Left ventricle myocardium superior (tissue), 1 donor: ENCODE data around the gene SLC66A1. TPM values are rescaled to one million over a fixed set of nuclear protein-coding genes. Genes with fewer than 3 reads are reported as not detected.
"Not testable (repeated sequence)": the region's sequence is repeated elsewhere in the genome, so short reads cannot be mapped to it uniquely, and the experiment has no call there.

Experiments used
- ATAC-seq: fragments of 200-7000 bp; cut with Tn5 transposase; one replicate; pipeline ENCODE4 v1.9.1; 2020; ENCODE audit warnings: mild to moderate bottlenecking, moderate library complexity
- DNase-seq: peaks from one replicate; pipeline ENCODE4 v3.0.0-alpha.2; 2020
- intact Hi-C: fragments of 100-400 bp; cut with micrococcal nuclease; formaldehyde crosslinking; loops from one replicate; pipeline ENCODE4 v1.11.0; 2022
- long read RNA-seq: library from polyadenylated mRNA; unstranded; transcript quantifications from one replicate; pipeline ENCODE4 v2.0.0, GENCODE V29; 2021
- total RNA-seq: library from RNA; stranded (reverse); fragmentation: NEBNext Ultra II Directional; extraction: Animal tissue kit (Norgen Biotek cat#: 25700); gene quantifications from one replicate; pipeline ENCODE4 v1.2.1, GENCODE V29; 2021
- donor health status: DM: no; HTN: yes; CAD: no; lungs with severe emphysema.

SLC66A1 gene, protein sequence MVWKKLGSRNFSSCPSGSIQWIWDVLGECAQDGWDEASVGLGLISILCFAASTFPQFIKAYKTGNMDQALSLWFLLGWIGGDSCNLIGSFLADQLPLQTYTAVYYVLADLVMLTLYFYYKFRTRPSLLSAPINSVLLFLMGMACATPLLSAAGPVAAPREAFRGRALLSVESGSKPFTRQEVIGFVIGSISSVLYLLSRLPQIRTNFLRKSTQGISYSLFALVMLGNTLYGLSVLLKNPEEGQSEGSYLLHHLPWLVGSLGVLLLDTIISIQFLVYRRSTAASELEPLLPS
- 7.5 TPM for total RNA-seq
- long read RNA-seq, transcript PQLC2-202 (9 exons, 1,805 nt), result major isoform, 5 of 19 reads
- long read RNA-seq, partial matches to known transcripts, result 6 of 19 reads
- long read RNA-seq, other reads (novel, unspliced or antisense), result 5 of 19 reads

DNA sequence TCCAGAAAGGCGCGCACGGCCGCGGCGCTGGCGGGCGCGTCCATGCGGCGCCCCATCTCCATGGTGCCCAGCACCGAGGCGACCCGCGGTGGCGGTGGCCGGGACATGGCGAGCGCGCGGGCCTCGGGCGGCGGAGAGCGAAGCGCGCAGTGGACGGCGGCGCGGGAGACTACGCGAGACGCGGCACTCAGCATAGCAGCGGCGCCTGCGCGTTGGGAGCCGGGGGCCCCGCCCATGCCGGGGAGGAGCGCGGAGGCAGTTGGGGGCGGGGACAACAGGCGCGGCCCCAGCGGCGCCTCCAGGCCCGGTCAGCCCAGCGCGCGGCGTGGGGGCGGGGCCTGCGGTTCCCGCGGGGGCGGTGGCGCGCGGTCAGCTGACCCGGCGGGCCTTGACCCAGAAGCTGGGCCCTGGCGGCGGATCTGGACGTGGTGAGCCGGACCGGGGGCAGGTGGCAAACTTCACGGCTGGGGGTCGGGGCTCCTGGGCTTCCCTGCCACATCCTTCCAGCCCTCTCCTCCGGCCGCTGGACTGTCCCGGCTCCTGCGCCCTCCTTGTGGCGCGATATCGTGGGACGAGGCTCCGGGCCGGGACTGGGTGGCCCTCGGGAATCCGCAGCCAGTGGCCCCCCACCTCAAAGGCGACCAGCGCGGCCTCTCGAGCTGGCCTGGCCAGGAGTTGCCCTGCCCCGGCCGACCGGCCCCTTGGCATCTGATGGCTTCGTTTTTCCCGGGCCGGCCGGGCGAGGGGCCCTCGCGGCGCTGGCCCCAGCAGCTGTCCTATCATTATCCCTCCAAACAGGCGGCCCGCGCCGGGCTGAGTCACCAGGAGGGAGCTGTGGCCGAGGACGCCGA lies at the start of gene SLC66A1, which contains the start of gene AKR7A2:
Gene SLC66A1, plus strand, starts transcription at position 396 of the 851 bp plus-strand sequence. CDS start 5,352 bp downstream, outside the sequence.
Gene AKR7A2, minus strand, starts transcription at position 214 of the 851 bp plus-strand sequence. Its CDS starts 20 bp downstream, at position 194.
- peak; percentile 97 for DNase-seq
- intact Hi-C loops, result no loop called here
- peak; percentile 97 for ATAC-seq

DNA sequence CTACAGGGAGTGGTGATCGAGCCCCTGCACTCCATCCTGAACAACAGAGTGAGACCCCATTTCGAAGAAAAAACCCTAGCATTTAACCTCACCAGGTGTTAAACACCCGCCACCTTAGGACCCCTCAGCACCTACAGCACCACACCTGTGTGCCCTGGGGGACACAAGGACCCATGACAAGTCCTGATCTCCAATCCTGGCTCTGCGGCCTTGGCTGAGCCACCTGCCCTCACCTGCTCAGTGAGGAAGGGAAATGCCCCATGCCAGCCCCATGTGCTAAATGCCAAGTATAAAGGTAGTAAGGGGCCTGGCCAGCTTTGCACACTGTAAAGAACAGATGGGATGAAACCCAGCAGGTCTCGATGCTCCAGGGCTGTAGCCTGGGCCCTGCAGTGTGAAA lies 49.4 kb upstream of the SLC66A1 start:
- no peak for ATAC-seq
- intact Hi-C loops, result no loop called here

DNA sequence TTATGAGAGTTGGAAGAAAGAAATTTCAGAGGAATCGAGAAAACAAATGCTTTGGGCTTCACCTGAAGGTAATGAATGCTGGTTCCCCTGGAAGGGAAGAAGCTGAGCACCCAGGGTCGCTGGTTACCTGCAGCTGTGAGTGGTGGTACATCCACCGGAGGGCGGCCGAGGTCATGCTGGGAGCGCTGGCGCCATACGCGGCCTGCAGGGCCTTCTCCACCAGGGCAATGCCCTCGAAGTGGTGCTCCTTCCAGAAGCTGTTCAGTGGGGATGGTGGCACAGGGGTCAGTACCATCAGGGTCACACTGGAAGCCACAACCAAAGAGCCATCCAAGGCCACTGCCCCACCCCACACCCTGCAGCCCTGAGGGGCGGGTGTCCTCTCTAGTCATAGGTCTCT lies 43.7 kb upstream of the SLC66A1 start:
- DNase-seq (no peak), ATAC-seq (no peak)
- intact Hi-C loops, result no loop called here

More for the DNA sequence above, 49.4 kb upstream of the SLC66A1 start:
- DNase-seq, result no peak

DNA sequence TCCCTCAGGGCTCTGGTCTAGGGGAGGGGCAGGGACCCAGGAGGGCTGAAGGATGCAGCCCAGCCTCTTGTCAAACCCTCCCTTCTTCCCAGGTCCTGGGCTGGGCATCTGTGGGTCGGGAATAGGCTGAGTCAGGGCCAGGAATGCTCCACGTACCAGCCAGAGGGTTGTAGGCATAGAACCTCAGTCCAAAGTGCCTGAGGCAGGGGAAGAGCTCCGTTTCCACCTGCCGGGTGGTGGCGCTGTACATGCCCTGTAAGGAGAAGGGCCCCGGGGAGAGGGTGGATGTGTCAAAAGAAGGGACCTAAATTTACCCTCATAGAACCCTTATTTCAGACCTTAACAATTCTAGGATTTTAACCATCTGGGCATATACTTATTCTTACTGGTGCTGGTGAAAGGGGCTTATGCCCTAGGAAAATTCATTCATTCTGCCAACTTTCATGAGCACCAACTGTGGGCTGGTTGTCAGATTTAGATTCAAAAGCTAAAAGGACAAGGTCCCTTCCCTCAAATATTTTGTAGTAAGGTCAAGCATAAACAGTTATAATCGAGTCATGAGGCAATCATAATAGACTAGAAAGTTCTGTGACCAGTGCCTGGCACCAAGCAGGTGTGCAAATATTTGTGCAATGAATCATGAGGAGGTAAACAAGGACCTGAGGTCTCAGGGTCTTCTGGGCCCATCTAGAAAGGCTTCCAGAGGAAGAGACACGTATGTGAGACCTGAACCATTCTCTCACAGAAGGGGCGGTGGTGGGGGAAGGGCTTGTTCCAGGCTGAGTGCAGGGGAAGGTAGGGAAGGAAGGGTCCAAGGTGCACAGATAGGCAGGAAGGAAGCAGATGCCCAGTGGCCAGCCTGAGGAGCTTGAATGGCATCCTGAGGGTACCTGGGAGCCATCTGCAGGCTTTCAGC lies 42.4 kb upstream of the SLC66A1 start:
- intact Hi-C loops, DNase-seq: not testable (repeated sequence)

GRCh38 chr1:19270343-19270730 lies 41.8 kb upstream of the SLC66A1 start:
- DNase-seq, ATAC-seq, intact Hi-C loops: not testable (repeated sequence)

More for the DNA sequence above, 42.4 kb upstream of the SLC66A1 start:
- ATAC-seq, result not testable (repeated sequence)

GRCh38 chr1:19272064-19272463 lies 40.1 kb upstream of the SLC66A1 start:
- intact Hi-C loops, result no loop called here
- ATAC-seq (no peak), DNase-seq (no peak)

GRCh38 chr1:19273106-19273843 lies 38.9 kb upstream of the SLC66A1 start:
- ATAC-seq (no peak), DNase-seq (no peak)
- intact Hi-C loops, result no loop called here

GRCh38 chr1:19273844-19274531 lies 38.1 kb upstream of the SLC66A1 start:
- intact Hi-C loops, DNase-seq: not testable (repeated sequence)
- peak; percentile 63 for ATAC-seq

GRCh38 chr1:19274636-19275035 lies 37.5 kb upstream of the SLC66A1 start:
- no peak for DNase-seq
- intact Hi-C loops, result no loop called here
- ATAC-seq, result no peak

- ATAC-seq (no peak), DNase-seq (no peak)
- intact Hi-C loops, result no loop called here
Observed at GRCh38 chr1:19283891-19284290, 28.2 kb upstream of the SLC66A1 start.

DNA sequence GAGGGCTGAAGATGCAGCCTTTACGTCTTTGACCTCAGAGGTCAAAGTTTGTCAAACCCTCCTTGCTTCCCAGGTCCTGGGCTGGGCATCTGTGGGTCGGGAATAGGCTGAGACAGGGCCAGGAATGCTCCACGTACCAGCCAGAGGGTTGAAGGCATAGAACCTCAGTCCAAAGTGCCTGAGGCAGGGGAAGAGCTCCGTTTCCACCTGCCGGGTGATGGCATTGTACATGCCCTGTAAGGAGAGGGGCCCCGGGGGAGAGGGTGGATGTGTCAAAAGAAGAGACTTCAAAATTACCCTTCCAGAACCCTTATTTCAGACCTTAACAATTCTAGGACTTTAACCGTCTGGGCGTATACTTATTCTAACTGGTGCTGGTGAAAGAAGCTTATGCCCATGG lies 27.2 kb upstream of the SLC66A1 start:
- no peak for DNase-seq
- intact Hi-C loops, result no loop called here
- ATAC-seq, result no peak

DNA sequence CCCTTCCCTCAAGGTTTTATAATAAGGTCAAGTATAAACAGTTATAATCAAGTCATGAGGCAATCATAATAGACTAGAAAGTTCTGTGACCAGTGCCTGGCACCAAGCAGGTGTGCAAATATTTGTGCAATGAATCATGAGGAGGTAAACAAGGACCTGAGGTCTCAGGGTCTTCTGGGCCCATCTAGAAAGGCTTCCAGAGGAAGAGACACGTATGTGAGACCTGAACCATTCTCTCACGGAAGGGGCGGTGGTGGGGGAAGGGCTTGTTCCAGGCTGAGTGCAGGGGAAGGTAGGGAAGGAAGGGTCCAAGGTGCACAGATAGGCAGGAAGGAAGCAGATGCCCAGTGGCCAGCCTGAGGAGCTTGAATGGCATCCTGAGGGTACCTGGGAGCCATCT lies 26.8 kb upstream of the SLC66A1 start:
- intact Hi-C loops, ATAC-seq, DNase-seq: not testable (repeated sequence)

GRCh38 chr1:19285807-19286206 lies 26.3 kb upstream of the SLC66A1 start:
- DNase-seq, intact Hi-C loops, ATAC-seq: not testable (repeated sequence)

DNA sequence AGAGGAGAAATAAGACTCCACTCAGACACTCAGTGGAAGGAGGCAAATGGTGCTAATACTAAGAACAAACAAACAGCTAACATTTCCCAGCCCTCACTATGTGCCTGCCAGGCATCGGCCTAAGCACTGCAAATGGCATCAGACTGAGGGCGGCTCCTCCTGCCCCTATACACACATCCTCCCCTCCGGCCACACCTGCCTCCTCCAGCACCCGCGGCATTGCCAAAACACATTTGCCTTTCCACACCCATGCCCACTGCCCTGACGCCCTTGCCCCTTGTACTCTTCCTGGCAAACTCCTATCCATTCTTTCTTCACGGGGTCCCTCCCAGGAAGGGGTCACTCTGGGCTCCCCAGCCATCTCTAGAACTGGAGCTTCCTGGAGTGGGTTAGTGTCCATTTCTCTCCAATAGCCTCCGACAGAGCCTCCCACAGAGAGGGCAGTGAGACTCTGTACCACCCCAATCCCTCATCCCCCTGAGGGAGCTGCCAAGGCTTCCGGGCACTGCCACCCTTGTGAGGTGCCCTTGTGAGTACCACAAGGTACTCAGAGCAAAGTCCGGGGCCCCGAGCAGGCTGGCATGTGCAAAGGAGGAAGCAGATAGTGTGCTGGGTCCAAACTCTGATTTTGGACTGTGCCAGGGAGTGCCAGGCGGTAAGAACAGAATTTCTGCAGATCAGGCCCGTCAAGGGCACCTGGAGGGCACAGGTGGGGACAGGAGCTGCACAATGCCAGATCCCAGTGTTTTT lies 24.5 kb upstream of the SLC66A1 start:
- intact Hi-C loops, result no loop called here
- no peak for ATAC-seq
- DNase-seq, result no peak

- intact Hi-C loops, result not testable (repeated sequence)
- DNase-seq (peak; percentile 74), ATAC-seq (peak; percentile 93)
Observed at GRCh38 chr1:19288324-19289241, 23.5 kb upstream of the SLC66A1 start, which contains the start of gene AKR7A3. TSS of gene AKR7A3 (minus strand) at chr1:19288770. CDS start at chr1:19288709, 61 bp downstream.

DNA sequence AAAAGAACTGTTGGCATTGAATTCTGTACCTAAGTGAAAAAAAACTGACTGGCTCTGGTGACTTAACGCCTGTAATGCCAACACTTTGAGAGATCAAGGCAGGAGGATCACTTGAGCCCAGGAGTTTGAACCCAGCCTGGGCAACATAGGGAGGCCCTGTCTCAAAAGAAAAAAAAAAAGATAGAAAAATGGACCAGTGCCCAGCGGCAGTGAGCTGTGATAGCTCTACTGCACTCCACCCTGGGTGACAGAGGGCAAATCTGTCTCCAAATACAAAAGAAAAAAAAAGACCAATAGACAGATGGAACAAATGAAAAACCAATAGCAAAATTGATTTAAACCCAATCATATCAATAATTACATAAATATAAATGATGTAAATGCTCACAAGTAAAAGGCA lies 22.9 kb upstream of the SLC66A1 start:
- ATAC-seq, result peak; percentile 63
- intact Hi-C loops, result no loop called here
- no peak for DNase-seq
